ENCODE results near the gene LGALS1.

DNA sequence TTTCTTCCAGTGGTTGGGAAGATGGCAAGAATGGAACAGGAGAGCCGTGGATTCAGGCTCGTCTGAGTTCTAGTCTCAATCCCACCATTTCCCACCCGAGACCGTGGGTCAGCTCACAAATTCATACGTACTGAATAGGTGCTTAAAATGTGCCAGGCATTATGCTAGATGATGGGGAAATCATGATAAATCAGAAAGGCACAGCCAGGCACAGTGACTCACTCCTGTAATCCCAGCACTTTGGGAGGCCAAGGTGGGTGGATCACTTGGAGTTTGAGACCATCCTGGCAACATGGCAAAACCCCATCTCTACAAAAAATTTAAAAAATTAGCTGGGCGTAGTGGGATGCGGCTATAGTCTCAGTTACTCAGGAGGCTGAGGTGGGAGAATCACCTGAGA is 28.5 kb downstream of the LGALS1 start:
- TF ChIP-seq, protein P1, sequence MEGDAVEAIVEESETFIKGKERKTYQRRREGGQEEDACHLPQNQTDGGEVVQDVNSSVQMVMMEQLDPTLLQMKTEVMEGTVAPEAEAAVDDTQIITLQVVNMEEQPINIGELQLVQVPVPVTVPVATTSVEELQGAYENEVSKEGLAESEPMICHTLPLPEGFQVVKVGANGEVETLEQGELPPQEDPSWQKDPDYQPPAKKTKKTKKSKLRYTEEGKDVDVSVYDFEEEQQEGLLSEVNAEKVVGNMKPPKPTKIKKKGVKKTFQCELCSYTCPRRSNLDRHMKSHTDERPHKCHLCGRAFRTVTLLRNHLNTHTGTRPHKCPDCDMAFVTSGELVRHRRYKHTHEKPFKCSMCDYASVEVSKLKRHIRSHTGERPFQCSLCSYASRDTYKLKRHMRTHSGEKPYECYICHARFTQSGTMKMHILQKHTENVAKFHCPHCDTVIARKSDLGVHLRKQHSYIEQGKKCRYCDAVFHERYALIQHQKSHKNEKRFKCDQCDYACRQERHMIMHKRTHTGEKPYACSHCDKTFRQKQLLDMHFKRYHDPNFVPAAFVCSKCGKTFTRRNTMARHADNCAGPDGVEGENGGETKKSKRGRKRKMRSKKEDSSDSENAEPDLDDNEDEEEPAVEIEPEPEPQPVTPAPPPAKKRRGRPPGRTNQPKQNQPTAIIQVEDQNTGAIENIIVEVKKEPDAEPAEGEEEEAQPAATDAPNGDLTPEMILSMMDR (optimal IDR thresholded peaks at IDR 0.05 in 1 of 3, IDR thresholded peaks at IDR 0.05 in 1 of 3, conservative IDR thresholded peaks at IDR 0.05 in 1 of 3; ENCODE audit: extremely low read depth in 1 of 3, insufficient read depth in 2 of 3, low read length in 3 of 3) = no peak
- no peak for TF ChIP-seq EZH2 (IDR thresholded peaks at IDR 0.05; ENCODE audit: low read length)

All from keratinocyte (primary cell).